ENCODE measurements around the gene SNTG2. TPM values are rescaled to one million over a fixed set of nuclear protein-coding genes. Genes with fewer than 3 reads are reported as not detected.

The SNTG2 gene
- total and polyA plus RNA-seq, 2 donors (not counting 3 experiments of a cell fraction or from before 2014, with no cell fraction given): not detected

GRCh38 chr2:1319393-1319792 lies 368.7 kb downstream of the SNTG2 start:
- intact Hi-C loops (cut with micrococcal nuclease) (no loop called here), dilution Hi-C loops (cut with MboI; ENCODE audit: extremely low pct_ligation_motif_present, low sequenced_read_pairs) (no loop called here)
- no peak for TF ChIP-seq JUN (IDR thresholded peaks at IDR 0.05; ENCODE audit: borderline replicate concordance, insufficient read depth, insufficient read length, low read depth)
- no peak for TF ChIP-seq POLR2A (IDR thresholded peaks at IDR 0.05; ENCODE audit: low read depth, low read length)
- TF ChIP-seq POLR2AphosphoS5 (IDR thresholded peaks at IDR 0.05; ENCODE audit: insufficient read depth, low read depth, low read length): no peak
- no peak for TF ChIP-seq MAX (IDR thresholded peaks at IDR 0.05; ENCODE audit: insufficient read depth, insufficient read length)
- TF ChIP-seq GATA2 (IDR thresholded peaks at IDR 0.05; ENCODE audit: insufficient read depth, insufficient read length, low read depth, low read length): no peak
- TF ChIP-seq MYC (IDR thresholded peaks at IDR 0.05; ENCODE audit: low read depth, low read length): no peak
- no peak for TF ChIP-seq EZH2 (IDR thresholded peaks at IDR 0.05; ENCODE audit: borderline replicate concordance, low read depth, low read length, severe bottlenecking)
- TF ChIP-seq FOS (IDR thresholded peaks at IDR 0.05; ENCODE audit: borderline replicate concordance, insufficient read depth, low read length): no peak
- TF ChIP-seq CTCF (IDR thresholded peaks at IDR 0.05; ENCODE audit: extremely low read depth in 1 of 2, insufficient read depth in 1 of 2, low read depth in 1 of 2, low read length in 2 of 2): no peak
- no TSS peak for BruUV-seq (replicated peaks)
- CTCF ChIA-PET: no interaction called here
- no peak for DNase-seq (ENCODE audit: low read depth, low spot score)
- no peak overlapping the region for H3K27ac ChIP-seq (ENCODE audit: insufficient read depth, low read depth, low read length)
- H2AFZ ChIP-seq (ENCODE audit: low read depth, low read length): no peak overlapping the region
- no peaks in the 10 kb centered on the region for H4K20me1 ChIP-seq (replicated peaks; ENCODE audit: control insufficient read depth, extremely low read depth, insufficient read depth, low read length)
- peaks cover 2% of the 10 kb centered on the region for H3K9me3 ChIP-seq (replicated peaks; ENCODE audit: control insufficient read depth, insufficient read depth, low read length)
- FAIRE-seq: no peak
- H3K27me3 ChIP-seq (ENCODE audit: control insufficient read depth in 2 of 2, insufficient read depth in 2 of 2, low read length in 2 of 2): no peaks in the 10 kb centered on the region
- POLR2A ChIA-PET: no interaction called here
- no peaks in the 10 kb centered on the region for H3K4me1 ChIP-seq (ENCODE audit: control insufficient read depth, extremely low read depth, insufficient read depth, low read length)
- no peak overlapping the region for H3K4me2 ChIP-seq (ENCODE audit: insufficient read depth, low read length)
- no peaks in the 10 kb centered on the region for H3K36me3 ChIP-seq (ENCODE audit: control insufficient read depth in 2 of 2, extremely low read depth in 1 of 2, insufficient read depth in 2 of 2, low read length in 2 of 2)
- H3K9me1 ChIP-seq (replicated peaks; ENCODE audit: control insufficient read depth, extremely low read depth, insufficient read depth, low read length): no peaks in the 10 kb centered on the region
- no peak overlapping the region for H3K4me3 ChIP-seq (replicated peaks in 1 of 3; ENCODE audit: insufficient read depth in 1 of 3, low read depth in 1 of 3, low read length in 3 of 3)
- no peaks in the 10 kb centered on the region for H3K79me2 ChIP-seq (ENCODE audit: control insufficient read depth, insufficient read depth, low read length)
- no peak overlapping the region for H3K9ac ChIP-seq (replicated peaks; ENCODE audit: extremely low read depth, insufficient read depth, low read length)
